Activated CD8-positive, alpha-beta T cell treated with anti-CD3 and anti-CD28 coated beads, Interleukin-2, amount 10 ng/mL, durations not matched to agents 7 days and 5 days (primary cell): ENCODE data around the gene BTRC. TPM values are rescaled to one million over a fixed set of nuclear protein-coding genes. Genes with fewer than 3 reads are reported as not detected.
"Not testable (repeated sequence)": the region's sequence is repeated elsewhere in the genome, so short reads cannot be mapped to it uniquely, and the experiment has no call there.

Source experiments
- ATAC-seq: fragments of 150-1000 bp; cut with Tn5 transposase; one replicate; pipeline ENCODE4 v1.10.0; 2021; ENCODE audit warnings: moderate library complexity
- CTCF ChIA-PET: fragments of 350-600 bp; sonication (Branson Sonifier 250); formaldehyde crosslinking; loops from one replicate; lab custom pipeline; 2021; ENCODE audit warnings: antibody characterized with exemption; lab: Charles Lee
- POLR2A ChIA-PET: fragments of 350-600 bp; sonication (Branson Sonifier 250); formaldehyde crosslinking; loops from one replicate; lab custom pipeline; 2021; ENCODE audit warnings: antibody characterized with exemption; lab: Charles Lee
- DNase-seq: peaks from one replicate; pipeline ENCODE4 v3.0.0-alpha.2; 2020
- H3K27ac Mint-ChIP-seq: one replicate; pipeline ENCODE4 v1.8.0; 2021; ENCODE audit warnings: mild to moderate bottlenecking, mixed read lengths
- H3K27me3 Mint-ChIP-seq: one replicate; pipeline ENCODE4 v1.8.0; 2021; ENCODE audit warnings: low read depth, mixed read lengths
- H3K36me3 Mint-ChIP-seq: one replicate; pipeline ENCODE4 v1.8.0; 2021; ENCODE audit warnings: low read depth, mixed read lengths
- H3K4me1 Mint-ChIP-seq: one replicate; pipeline ENCODE4 v1.8.0; 2021; ENCODE audit warnings: low read depth, mixed read lengths
- H3K4me3 Mint-ChIP-seq: one replicate; pipeline ENCODE4 v1.8.0; 2021; ENCODE audit warnings: mild to moderate bottlenecking, mixed read lengths
- H3K9me3 Mint-ChIP-seq: one replicate; pipeline ENCODE4 v1.8.0; 2022; ENCODE audit warnings: mixed read lengths; ENCODE audit not compliant: insufficient read depth
- total RNA-seq, 2 experiments: library from RNA; stranded (reverse); gene quantifications; one replicate each; pipeline ENCODE4 v1.2.3, GENCODE V29; 2021

The BTRC gene
- total RNA-seq, 2 experiments from 2014 or later, result 11.0 to 11.2 TPM

GRCh38 chr10:101580486-101581399 is 226.8 kb downstream of the BTRC start:
- H3K4me1 Mint-ChIP-seq, result peaks cover 3% of the 10 kb centered on the region
- CTCF ChIA-PET, result interaction anchor here (2.0 kb wide), 2 partner anchors 10 to 22 kb away, joined by 6 to 15 read pairs; no protein-coding TSS in a partner anchor
- no peak overlapping the region for H3K27ac Mint-ChIP-seq
- H3K36me3 Mint-ChIP-seq, result peaks cover 12% of the 10 kb centered on the region
- no peak overlapping the region for H3K4me3 Mint-ChIP-seq
- no peak for DNase-seq
- POLR2A ChIA-PET, result no interaction called here
- no peaks in the 10 kb centered on the region for H3K27me3 Mint-ChIP-seq
- no peak for ATAC-seq
- no peaks in the 10 kb centered on the region for H3K9me3 Mint-ChIP-seq

- Mint-ChIP-seq H3K4me3 (no peak overlapping the region), H3K27me3 (no peaks in the 10 kb centered on the region)
- POLR2A ChIA-PET, result no interaction called here
Observed at GRCh38 chr10:101585841-101586240, 231.9 kb downstream of the BTRC start.

GRCh38 chr10:101587725-101588653 is 234.0 kb downstream of the BTRC start, which contains the start of the genes DPCD and POLL:
Gene DPCD (plus strand): TSS chr10:101588321. CDS start chr10:101588337, 16 bp downstream.
Gene POLL (minus strand): TSS chr10:101588257. CDS start chr10:101587360, 897 bp downstream.
- DNase-seq (peak; percentile 95), ATAC-seq (peak; percentile 94)
- H3K36me3 Mint-ChIP-seq, result peaks cover 10% of the 10 kb centered on the region
- H3K9me3 Mint-ChIP-seq, result no peaks in the 10 kb centered on the region
- H3K4me3 Mint-ChIP-seq, result peak within 1 kb of the TSS; percentile 91
- H3K27ac Mint-ChIP-seq, result peak within 1 kb of the TSS; percentile 85
- peaks cover 24% of the 10 kb centered on the region for H3K4me1 Mint-ChIP-seq
- ChIA-PET CTCF (interaction anchor here (0.8 to 4.7 kb wide), 8 partner anchors 9 to 569 kb away, joined by 3 to 29 read pairs (median 6); no protein-coding TSS in a partner anchor), POLR2A (interaction anchor here (1.0 to 1.1 kb wide), 2 partner anchors 13 to 105 kb away, joined by 4 read pairs; no protein-coding TSS in a partner anchor)
- H3K27me3 Mint-ChIP-seq, result no peaks in the 10 kb centered on the region

More at GRCh38 chr10:101585841-101586240, 231.9 kb downstream of the BTRC start:
- DNase-seq, result no peak
- no peak for ATAC-seq
- H3K9me3 Mint-ChIP-seq, result no peaks in the 10 kb centered on the region
- H3K27ac Mint-ChIP-seq, result no peak overlapping the region
- H3K36me3 Mint-ChIP-seq, result peaks cover 12% of the 10 kb centered on the region
- CTCF ChIA-PET, result interaction anchor here (0.9 to 4.7 kb wide), 4 partner anchors 15 to 372 kb away, joined by 3 to 29 read pairs (median 5); no protein-coding TSS in a partner anchor
- peaks cover 25% of the 10 kb centered on the region for H3K4me1 Mint-ChIP-seq

- DNase-seq (no peak), ATAC-seq (no peak)
- H3K4me1 Mint-ChIP-seq, result peaks cover 24% of the 10 kb centered on the region
- no peaks in the 10 kb centered on the region for H3K9me3 Mint-ChIP-seq
- ChIA-PET POLR2A (no interaction called here), CTCF (interaction anchor here (1.2 to 4.7 kb wide), 5 partner anchors 14 to 570 kb away, joined by 3 to 29 read pairs (median 11); no protein-coding TSS in a partner anchor)
- peak overlapping the region; percentile 91 for H3K4me3 Mint-ChIP-seq
- no peaks in the 10 kb centered on the region for H3K27me3 Mint-ChIP-seq
- H3K36me3 Mint-ChIP-seq, result peaks cover 7% of the 10 kb centered on the region
- H3K27ac Mint-ChIP-seq, result no peak overlapping the region
Observed at GRCh38 chr10:101588879-101589278, 234.9 kb downstream of the BTRC start.

- DNase-seq, H3K36me3 Mint-ChIP-seq, H3K4me1 Mint-ChIP-seq, H3K27me3 Mint-ChIP-seq, ATAC-seq, H3K4me3 Mint-ChIP-seq, H3K27ac Mint-ChIP-seq, H3K9me3 Mint-ChIP-seq: not testable (repeated sequence)
- ChIA-PET POLR2A (interaction anchor here (0.9 kb wide), 1 partner anchor 108 kb away, joined by 3 read pairs; no protein-coding TSS in a partner anchor), CTCF (interaction anchor here (1.5 to 15.4 kb wide), 2 partner anchors 9 to 189 kb away, joined by 7 to 242 read pairs; partner anchors contain the start of gene NPM3)
Observed at GRCh38 chr10:101593331-101593730, 239.4 kb downstream of the BTRC start.

- Mint-ChIP-seq H3K4me1 (no peaks in the 10 kb centered on the region), H3K9me3 (no peaks in the 10 kb centered on the region), H3K27ac (no peak overlapping the region), H3K27me3 (no peaks in the 10 kb centered on the region), H3K36me3 (no peaks in the 10 kb centered on the region), H3K4me3 (no peak overlapping the region)
- ChIA-PET POLR2A (no interaction called here), CTCF (interaction anchor here (1.6 to 15.4 kb wide), 2 partner anchors 8 to 186 kb away, joined by 5 to 242 read pairs; partner anchors contain the start of genes DPCD, NPM3 and POLL)
- ATAC-seq (no peak), DNase-seq (no peak)
Observed at GRCh38 chr10:101595591-101596433, 241.8 kb downstream of the BTRC start.

- Mint-ChIP-seq H3K4me3 (no peak overlapping the region), H3K27ac (no peak overlapping the region), H3K27me3 (no peaks in the 10 kb centered on the region), H3K36me3 (no peaks in the 10 kb centered on the region), H3K9me3 (no peaks in the 10 kb centered on the region), H3K4me1 (no peaks in the 10 kb centered on the region)
- CTCF ChIA-PET, result interaction anchor here (1.0 to 15.4 kb wide), 3 partner anchors 9 to 185 kb away, joined by 3 to 242 read pairs (median 5); partner anchors contain the start of genes DPCD, NPM3 and POLL
- DNase-seq (no peak), ATAC-seq (no peak)
- POLR2A ChIA-PET, result no interaction called here
Observed at GRCh38 chr10:101597091-101597900, 243.3 kb downstream of the BTRC start.

- ChIA-PET POLR2A (interaction anchor here (0.6 kb wide), 1 partner anchor 333 kb away, joined by 3 read pairs; no protein-coding TSS in a partner anchor), CTCF (interaction anchor here (1.6 to 15.4 kb wide), 5 partner anchors 13 to 181 kb away, joined by 7 to 242 read pairs (median 22); partner anchors contain the start of genes DPCD, FBXW4, NPM3 and POLL)
- Mint-ChIP-seq H3K4me1 (no peaks in the 10 kb centered on the region), H3K4me3 (no peak overlapping the region), H3K36me3 (peaks cover 3% of the 10 kb centered on the region), H3K27ac (no peak overlapping the region), H3K9me3 (no peaks in the 10 kb centered on the region), H3K27me3 (no peaks in the 10 kb centered on the region)
- DNase-seq (no peak), ATAC-seq (no peak)
Observed at GRCh38 chr10:101601541-101601940, 247.6 kb downstream of the BTRC start.

- POLR2A ChIA-PET, result interaction anchor here (1.0 kb wide), 1 partner anchor 178 kb away, joined by 4 read pairs; no protein-coding TSS in a partner anchor
- DNase-seq (peak; percentile 83), ATAC-seq (peak; percentile 97)
- CTCF ChIA-PET, result interaction anchor here (0.6 to 15.4 kb wide), 42 partner anchors 8 to 466 kb away, joined by 3 to 242 read pairs (median 4); partner anchors contain the start of genes DPCD, FBXW4, NPM3 and POLL
- Mint-ChIP-seq H3K9me3 (no peaks in the 10 kb centered on the region), H3K4me1 (no peaks in the 10 kb centered on the region), H3K27me3 (no peaks in the 10 kb centered on the region), H3K4me3 (no peak overlapping the region), H3K27ac (no peak overlapping the region), H3K36me3 (peaks cover 3% of the 10 kb centered on the region)
Observed at GRCh38 chr10:101602761-101603398, 248.9 kb downstream of the BTRC start.
